Astrocyte of the spinal cord (primary cell): ENCODE results near the gene WTIP.

Experiments
- DNase-seq: peaks from one replicate; pipeline ENCODE4 v3.0.0; 2011; ENCODE audit warnings: low read depth, low spot score
- H3K4me3 ChIP-seq: 2 replicates; pipeline ENCODE4 v1.5.1; 2011; ENCODE audit warnings: low read depth, mild to moderate bottlenecking, low read length, moderate library complexity
- in situ Hi-C: cut with HindIII; loops from 2 replicates; pipeline ENCODE4 v1.10.0; 2017; ENCODE audit warnings: low sequenced_read_pairs
- TF ChIP-seq, protein P1 (sequence below): IDR thresholded peaks from 2 replicates; pipeline ENCODE4 v1.5.1; 2012; ENCODE audit warnings: low read depth, mild to moderate bottlenecking, low read length, inconsistent platforms

WTIP gene

DNA sequence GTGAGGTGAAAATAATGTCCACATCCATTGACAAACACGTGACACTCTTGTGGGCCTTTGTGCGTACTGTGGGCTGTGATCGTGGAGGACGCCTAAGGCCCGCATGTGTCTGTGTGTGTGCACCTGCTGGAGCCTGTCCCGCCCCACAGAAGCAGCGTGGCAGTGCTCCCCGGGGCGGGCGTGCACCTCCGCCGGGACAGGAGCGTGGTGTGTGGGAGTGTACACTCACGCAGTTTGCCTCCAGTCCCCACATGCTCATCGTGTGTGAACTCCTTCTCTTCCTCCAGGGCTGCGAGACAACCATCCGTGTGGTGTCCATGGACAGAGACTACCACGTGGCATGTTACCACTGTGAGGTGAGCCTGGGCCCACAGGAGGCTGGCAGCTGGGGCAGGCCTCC lies 13.9 kb downstream of the WTIP start:
- in situ Hi-C loops, result no loop called here
- no peak for DNase-seq
- TF ChIP-seq, protein P1, sequence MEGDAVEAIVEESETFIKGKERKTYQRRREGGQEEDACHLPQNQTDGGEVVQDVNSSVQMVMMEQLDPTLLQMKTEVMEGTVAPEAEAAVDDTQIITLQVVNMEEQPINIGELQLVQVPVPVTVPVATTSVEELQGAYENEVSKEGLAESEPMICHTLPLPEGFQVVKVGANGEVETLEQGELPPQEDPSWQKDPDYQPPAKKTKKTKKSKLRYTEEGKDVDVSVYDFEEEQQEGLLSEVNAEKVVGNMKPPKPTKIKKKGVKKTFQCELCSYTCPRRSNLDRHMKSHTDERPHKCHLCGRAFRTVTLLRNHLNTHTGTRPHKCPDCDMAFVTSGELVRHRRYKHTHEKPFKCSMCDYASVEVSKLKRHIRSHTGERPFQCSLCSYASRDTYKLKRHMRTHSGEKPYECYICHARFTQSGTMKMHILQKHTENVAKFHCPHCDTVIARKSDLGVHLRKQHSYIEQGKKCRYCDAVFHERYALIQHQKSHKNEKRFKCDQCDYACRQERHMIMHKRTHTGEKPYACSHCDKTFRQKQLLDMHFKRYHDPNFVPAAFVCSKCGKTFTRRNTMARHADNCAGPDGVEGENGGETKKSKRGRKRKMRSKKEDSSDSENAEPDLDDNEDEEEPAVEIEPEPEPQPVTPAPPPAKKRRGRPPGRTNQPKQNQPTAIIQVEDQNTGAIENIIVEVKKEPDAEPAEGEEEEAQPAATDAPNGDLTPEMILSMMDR, result no peak
- H3K4me3 ChIP-seq, result no peak overlapping the region

DNA sequence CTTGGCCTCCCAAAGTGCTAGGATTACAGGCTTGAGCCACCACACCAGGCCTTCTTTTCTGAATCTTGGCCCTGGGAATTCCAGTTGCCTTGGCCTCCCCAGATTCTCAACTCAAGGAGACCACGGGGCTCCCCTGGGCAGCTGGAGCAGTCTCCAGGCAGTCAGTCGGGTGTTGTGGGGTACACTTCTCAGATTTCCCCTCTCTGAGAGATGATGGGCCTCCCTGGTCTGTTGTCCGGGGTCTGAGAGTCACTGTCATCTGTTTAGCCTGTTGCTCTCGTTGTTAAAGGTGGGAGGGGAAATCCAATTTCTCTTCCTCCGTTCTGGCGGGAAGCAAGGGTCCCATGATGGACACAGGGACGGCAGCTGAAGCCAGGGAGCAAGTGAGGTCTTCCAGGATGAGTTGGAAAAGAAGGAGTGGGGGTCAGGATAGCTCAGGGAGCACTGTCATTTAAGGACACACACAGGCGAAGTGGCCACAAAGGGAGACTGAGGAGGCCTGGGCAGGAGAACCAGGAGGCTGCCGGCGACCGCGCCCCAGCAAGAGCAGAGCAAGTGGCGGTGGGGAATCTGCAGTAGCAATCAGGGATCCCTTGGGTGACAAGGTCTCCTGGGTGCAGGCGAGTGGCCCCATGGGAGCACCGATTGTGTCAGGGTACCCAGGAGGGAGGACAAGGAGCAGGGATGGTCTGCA lies 15.7 kb downstream of the WTIP start:
- no peak overlapping the region for H3K4me3 ChIP-seq
- in situ Hi-C loops, result no loop called here
- DNase-seq, result no peak
- TF ChIP-seq, protein P1, result no peak

DNA sequence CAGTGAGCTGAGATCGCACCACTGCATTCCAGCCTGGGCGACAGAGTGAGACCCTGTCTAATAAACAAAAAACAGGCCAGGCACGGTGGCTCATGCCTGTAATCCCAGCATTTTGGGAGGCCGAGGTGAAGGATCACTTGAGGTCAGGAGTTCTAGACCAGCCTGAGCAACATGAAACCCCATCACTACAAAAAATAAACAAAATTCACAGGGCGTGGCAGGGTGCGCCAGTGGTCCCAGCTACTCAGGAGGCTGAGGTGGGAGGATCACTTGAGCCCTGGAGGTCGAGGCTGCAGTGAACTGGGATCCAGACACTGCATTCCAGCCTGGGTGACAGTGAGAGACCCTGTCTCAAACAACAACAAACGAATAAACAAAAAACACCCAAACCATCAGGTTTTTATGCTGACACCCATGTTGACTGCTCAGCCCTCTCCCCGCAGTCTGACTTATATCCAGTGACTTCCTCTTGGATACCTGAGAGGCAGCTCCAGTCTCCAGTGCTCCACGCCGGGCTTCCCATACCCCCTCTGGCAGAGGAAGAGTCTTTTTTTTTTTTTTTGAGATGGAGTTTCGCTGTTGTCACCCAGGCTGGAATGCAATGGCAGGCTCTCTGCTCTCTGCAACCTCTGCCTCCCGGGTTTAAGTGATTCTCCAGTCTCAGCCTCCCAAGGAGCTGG lies 17.7 kb downstream of the WTIP start:
- TF ChIP-seq, protein P1, result no peak
- H3K4me3 ChIP-seq, result no peak overlapping the region
- no peak for DNase-seq
- in situ Hi-C loops, result no loop called here

DNA sequence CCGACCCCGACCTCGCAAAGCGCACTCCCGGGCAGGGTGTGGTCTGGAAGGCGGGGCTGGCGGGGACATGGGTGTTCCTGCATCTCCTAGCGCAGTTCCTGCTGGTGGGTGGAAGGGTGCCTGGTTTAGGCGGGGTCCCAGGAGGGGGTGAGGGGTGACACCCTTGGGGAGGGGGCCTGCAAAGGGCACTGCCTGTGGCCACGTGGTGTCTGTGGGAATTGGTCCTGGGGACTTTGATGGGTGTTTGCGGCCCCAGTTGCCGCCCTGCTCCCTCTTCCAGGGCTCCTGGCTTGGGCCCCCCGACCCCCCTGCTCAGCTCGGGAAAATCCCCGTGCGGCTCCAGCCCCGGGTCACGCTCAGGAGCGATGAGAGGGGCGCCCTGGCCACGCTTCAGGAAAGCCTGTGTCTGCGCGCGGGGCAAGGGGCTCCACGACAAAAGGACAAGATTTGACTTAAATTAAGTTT lies 19.1 kb downstream of the WTIP start:
- in situ Hi-C loops, result no loop called here

DNA sequence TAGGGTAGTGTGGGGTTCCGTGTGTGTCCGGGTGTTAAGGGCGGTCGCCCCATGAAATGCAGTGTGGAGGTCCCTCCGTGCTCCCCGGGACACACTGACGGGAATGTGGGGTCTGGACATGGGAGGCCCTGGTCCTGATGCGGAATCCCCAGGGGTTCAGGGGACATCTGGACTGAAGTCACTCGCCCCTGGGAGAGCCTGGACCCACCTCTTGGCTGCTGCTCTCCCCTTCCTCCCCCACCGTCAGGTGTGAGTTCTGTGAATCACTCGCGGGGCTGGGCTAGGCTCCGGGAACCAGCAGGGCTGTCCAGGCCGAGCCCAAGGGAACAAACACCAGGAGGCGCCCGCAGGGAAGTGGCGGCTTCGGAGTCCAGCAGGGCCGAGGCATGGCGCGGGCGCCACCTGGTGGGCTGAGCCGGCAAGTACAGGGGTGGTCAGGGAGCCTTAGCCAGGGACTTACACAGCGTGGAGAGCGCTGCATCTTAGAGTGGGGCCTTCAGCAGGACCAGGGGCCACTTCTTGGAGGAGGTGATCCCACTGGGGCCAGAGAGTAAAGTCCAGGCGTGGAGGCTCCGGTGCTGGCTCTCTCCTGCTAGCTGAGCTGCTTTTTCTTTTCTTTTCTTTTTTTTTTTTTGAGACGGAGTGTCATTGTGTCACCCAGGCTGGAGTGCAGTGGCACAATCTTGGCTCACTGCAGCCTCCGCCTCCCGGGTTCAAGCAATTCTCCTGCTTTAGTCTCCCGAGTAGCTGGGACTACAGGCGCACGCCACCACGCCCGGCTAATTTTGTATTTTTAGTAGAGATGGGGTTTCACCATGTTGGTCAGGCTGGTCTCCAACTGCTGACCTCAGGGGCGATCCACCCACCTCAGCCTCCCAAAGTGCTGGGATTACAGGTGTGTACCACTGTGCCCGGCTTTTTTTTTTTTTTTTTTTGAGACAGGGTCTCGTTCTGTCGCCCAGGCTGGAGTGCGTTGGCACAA lies 20.1 kb downstream of the WTIP start:
- TF ChIP-seq, protein P1, result peak; percentile 100
- H3K4me3 ChIP-seq, result no peak overlapping the region
- in situ Hi-C loops, result no loop called here
- peak; percentile 91 for DNase-seq

More for the DNA sequence above, 19.1 kb downstream of the WTIP start:
- TF ChIP-seq, protein P1, result no peak
- no peak for DNase-seq
- no peak overlapping the region for H3K4me3 ChIP-seq
